ENCODE results near the gene ZNF12. TPM values are rescaled to one million over a fixed set of nuclear protein-coding genes. Genes with fewer than 3 reads are reported as not detected.

The ZNF12 gene
- polyA plus RNA-seq, 1 experiment = 10.9 TPM

DNA sequence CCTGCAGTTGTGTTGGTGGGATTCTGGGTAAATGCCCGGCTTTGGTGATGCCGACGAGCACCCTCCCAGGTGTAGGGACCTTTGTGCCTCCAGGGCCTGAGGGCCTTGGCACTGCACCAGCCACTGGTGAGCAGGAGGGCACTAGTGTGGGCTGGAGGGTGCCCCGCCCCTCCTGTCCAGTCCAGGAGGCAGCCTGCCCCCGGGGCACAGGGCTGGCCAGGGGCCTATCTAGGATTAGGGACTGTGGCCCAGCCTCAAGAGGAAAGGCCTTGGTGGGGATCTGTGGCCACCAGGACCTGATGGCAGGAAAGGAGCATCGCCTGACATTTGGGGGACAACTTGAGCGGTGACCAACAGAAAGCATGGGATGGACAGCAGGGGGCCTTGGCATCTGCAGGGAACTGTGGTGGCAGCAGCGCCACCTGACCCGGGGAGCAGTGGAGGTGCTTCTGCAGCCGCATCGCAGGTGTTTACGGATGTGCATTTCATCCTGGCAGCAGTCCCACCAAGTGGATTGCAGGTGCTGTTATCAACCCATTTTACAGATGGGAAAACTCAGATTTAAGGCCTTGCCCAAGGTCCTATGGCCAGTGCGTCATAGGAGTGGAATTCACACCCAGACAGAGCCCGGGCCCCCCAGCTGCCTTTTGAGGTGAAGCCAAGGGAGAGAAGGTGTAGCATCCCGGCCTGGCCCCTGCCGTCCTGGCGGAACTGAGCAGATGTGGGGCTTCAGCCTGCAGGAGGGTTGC is 58.5 kb downstream of the ZNF12 start:
- DNase-seq (ENCODE audit: low read depth) = no peak
- no peak overlapping the region for H3K4me3 ChIP-seq (ENCODE audit: low read depth, low read length)
- CTCF ChIA-PET = no interaction called here
- no peaks in the 10 kb centered on the region for H3K27me3 ChIP-seq (ENCODE audit: control insufficient read depth, insufficient read depth, low read length)
- POLR2A ChIA-PET = no interaction called here
- H3K36me3 ChIP-seq (ENCODE audit: control insufficient read depth, insufficient read depth, low read length) = peaks cover 25% of the 10 kb centered on the region
- TF ChIP-seq CTCF (IDR thresholded peaks at IDR 0.05; ENCODE audit: insufficient read depth, low read depth, low read length) = no peak

GRCh38 chr7:6647541-6647940 is 59.2 kb downstream of the ZNF12 start:
- H3K36me3 ChIP-seq (ENCODE audit: control insufficient read depth, insufficient read depth, low read length) = peaks cover 29% of the 10 kb centered on the region
- no peak overlapping the region for H3K4me3 ChIP-seq (ENCODE audit: low read depth, low read length)
- no peak for TF ChIP-seq CTCF (IDR thresholded peaks at IDR 0.05; ENCODE audit: insufficient read depth, low read depth, low read length)
- CTCF ChIA-PET = no interaction called here
- POLR2A ChIA-PET = no interaction called here
- DNase-seq (ENCODE audit: low read depth) = no peak
- no peaks in the 10 kb centered on the region for H3K27me3 ChIP-seq (ENCODE audit: control insufficient read depth, insufficient read depth, low read length)

GRCh38 chr7:6647080-6647479 is 59.7 kb downstream of the ZNF12 start:
- no peak for DNase-seq (ENCODE audit: low read depth)
- ChIA-PET CTCF (no interaction called here), POLR2A (no interaction called here)
- TF ChIP-seq CTCF (IDR thresholded peaks at IDR 0.05; ENCODE audit: insufficient read depth, low read depth, low read length) = no peak
- H3K4me3 ChIP-seq (ENCODE audit: low read depth, low read length) = no peak overlapping the region
- H3K27me3 ChIP-seq (ENCODE audit: control insufficient read depth, insufficient read depth, low read length) = no peaks in the 10 kb centered on the region
- peaks cover 28% of the 10 kb centered on the region for H3K36me3 ChIP-seq (ENCODE audit: control insufficient read depth, insufficient read depth, low read length)

DNA sequence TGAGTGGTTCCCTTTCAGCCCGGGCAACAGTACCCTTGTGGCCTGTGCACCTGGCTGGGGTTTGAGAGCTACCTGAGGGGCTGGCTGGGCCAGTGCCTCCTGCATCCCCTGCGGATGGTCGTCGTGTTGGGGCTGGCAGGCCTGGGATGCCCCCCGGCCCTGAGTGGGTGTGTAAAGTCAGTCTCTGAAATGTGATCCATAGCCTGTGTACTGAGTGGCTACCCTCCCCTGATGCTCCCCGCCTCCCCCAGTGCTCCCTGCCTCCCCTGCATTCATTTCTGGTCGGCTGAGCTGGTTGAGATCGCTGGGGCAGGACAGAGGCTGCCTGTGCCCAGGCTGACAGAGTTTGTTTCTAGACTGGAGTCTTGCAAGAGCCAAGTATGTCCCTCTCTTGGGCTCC is 60.3 kb downstream of the ZNF12 start:
- DNase-seq (ENCODE audit: low read depth) = no peak
- Histone ChIP-seq H3K27me3 (ENCODE audit: control insufficient read depth, insufficient read depth, low read length) (no peaks in the 10 kb centered on the region), H3K36me3 (ENCODE audit: control insufficient read depth, insufficient read depth, low read length) (peaks cover 29% of the 10 kb centered on the region), H3K4me3 (ENCODE audit: low read depth, low read length) (no peak overlapping the region)
- POLR2A ChIA-PET = no interaction called here
- CTCF ChIA-PET = no interaction called here
- TF ChIP-seq CTCF (IDR thresholded peaks at IDR 0.05; ENCODE audit: insufficient read depth, low read depth, low read length) = no peak

DNA sequence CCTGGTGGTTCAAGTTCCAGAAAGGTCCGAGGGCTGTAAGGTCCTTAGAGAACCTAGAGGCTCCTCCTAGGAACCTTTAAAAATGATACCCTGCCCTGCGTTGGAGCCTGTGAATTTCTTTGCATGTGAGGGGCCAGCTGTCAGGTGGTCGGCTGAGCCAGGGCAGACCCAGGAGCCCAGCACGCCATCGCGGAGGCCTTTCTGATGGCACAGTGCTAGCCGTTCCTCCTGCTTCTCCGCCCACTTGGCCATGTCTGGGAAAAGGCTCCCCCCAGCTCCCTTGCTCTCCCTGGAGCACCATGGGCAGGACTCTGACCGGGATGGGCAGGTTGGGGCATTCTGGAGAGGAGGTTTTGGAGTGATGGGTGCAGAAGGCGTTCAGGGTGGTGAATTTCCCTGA is 62.0 kb downstream of the ZNF12 start:
- ChIA-PET CTCF (no interaction called here), POLR2A (interaction anchor here (0.7 kb wide), 1 partner anchor 47 kb away, joined by 3 read pairs; no protein-coding TSS in a partner anchor)
- no peak overlapping the region for H3K4me3 ChIP-seq (ENCODE audit: low read depth, low read length)
- H3K27me3 ChIP-seq (ENCODE audit: control insufficient read depth, insufficient read depth, low read length) = no peaks in the 10 kb centered on the region
- DNase-seq (ENCODE audit: low read depth) = no peak
- peaks cover 27% of the 10 kb centered on the region for H3K36me3 ChIP-seq (ENCODE audit: control insufficient read depth, insufficient read depth, low read length)
- TF ChIP-seq CTCF (IDR thresholded peaks at IDR 0.05; ENCODE audit: insufficient read depth, low read depth, low read length) = no peak

Data from BJ (cell line).